GM19463 (cell line): ENCODE data around the gene HIPK3.
"Not testable (repeated sequence)": the region's sequence is repeated elsewhere in the genome, so short reads cannot be mapped to it uniquely, and the experiment has no call there.

Experiments used
- ATAC-seq: cut with Tn5 transposase; IDR thresholded peaks from one replicate; pipeline ENCODE4 v1.9.1; 2021; ENCODE audit warnings: mild to moderate bottlenecking, moderate library complexity; ENCODE audit not compliant: unreplicated experiment

Gene HIPK3

DNA sequence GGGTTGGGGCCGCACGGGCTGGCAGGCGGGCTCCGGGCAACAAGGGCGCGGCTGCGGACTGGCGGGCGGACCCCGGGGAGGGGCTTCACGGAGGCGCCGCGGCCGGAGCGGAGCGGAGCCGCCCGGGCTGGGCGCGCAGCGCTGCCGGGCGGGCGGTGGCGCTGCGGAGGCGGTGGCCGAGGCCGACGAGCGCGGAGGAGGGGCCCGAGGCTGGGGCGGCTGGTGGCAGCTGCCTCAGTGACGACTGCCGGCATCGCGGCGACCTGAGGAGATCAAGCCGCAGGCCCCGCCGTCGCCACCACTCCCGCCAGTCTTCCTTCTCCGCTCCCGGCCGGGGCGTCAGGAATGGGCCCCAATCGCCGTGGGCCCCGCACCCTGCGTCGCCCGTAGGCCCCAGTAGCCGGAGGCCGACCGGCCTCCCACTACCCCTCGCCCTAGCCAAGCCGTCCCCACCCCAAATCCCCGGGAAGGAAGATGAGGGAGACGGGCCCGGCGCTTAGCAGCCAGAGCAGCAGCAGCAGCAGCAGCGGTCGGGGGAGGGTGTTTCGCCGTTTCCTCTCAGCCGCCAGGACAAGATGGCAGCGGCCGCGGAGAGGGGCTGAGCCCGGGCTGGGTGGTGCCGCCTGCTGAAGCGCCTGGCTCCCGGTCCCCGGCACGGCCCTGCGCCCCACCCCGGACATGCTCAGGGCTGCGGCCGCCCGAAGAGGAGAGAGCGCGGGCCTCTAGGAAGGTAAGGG lies at the start of gene HIPK3:
HIPK3 (plus strand) TSS at position 222 of the 737 bp plus-strand sequence.
- peak; percentile 83 for ATAC-seq

DNA sequence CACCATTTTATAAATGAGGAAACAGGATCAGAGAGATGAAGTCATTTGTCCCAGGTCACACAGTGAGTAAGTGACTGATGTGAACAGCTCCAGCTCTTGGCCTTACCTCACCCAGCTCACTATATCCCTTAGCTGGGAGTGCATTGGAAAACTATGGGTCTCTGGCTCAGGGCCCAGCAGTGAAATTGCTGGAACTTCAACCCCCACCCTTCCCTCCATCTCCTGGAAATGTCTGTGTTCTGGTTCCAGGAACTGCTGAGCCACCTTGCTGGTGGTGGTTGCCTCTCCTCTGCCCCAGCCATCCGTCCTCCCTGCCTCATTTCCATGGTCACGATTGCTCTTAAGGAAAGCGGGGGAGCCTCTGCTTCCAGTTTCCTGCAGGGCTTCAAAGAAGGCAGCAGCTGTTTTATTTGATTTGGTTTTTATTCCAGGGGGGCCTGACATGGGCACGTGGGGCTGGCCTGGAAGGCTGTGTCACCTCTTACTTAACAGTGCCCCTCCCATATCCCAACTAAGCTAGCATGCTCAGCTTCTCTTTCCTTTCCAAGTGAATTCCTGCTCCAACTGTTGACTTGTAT lies 49.7 kb upstream of the HIPK3 start:
- no peak for ATAC-seq

DNA sequence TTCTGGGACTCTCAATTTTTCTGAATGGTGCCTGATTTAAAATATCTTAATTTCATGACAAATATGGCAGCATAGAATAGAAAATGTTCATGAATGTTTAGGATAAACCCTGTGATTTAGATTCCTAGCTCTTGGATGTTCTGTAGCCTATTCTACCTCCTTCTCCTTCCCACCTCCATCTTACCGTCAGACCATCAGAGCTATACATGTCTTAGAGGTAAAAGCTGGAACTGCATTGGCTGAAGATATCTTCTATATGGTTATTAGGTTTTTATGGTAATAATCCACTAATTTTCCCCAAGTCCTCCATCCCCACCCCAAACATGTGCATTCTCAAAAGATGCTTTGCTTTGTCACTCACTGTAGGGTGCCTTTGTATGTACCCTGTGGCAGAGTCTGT lies 49.0 kb upstream of the HIPK3 start:
- no peak for ATAC-seq

DNA sequence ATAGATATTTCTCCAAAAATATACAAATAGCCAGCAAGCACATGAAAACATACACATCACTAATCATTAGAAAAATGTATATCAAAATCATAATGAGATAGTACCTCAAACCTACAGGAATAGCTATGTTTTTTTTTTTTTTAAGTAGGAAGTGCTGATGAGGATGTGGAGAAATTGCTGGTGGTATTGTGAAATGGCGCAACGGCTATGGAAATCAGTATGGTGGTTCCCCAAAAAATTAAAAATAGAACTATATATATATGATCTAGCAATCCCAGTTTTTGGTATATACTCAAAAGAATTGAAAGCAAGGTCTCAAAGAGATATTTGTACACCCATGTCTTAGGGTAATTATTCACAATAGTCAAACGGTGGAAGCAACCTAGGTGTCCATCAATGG lies 46.0 kb upstream of the HIPK3 start:
- ATAC-seq, result no peak

DNA sequence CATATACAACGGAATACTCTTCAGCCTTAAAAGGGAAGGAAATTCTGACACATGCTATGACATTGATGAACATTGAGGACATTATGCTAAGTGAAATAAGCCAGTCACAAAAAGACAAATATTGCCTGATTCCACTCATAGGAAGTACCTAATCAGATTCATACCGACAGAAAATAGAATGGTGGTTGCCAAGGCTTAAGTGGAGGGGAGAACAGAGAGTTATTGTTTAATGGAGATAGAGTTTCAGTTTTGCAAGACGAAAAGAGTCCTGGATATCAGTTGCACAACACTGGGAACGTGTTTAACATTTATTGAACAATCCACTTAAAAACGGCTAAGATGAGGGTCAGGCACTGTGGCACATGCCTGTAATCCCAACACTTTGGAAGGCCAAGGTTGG lies 45.6 kb upstream of the HIPK3 start:
- ATAC-seq, result no peak

DNA sequence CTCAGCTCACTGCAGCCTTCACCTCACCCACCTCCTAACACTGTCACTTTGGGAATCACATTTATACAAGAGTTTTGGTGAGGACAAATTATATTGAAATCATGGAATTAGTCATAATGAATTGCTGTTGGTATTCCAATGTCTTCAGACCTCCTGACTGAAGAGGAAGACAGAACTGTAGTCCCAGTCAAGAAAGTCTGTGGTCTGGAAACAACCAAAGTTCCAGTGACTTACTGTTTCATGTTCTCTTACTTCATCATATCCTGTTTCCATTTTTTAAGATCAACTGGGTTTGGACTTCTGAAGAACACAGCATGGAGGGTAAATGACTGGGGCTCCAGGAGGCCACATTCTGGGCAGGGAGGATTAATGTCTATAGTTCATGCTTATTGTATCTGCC lies 43.0 kb upstream of the HIPK3 start:
- ATAC-seq, result no peak

DNA sequence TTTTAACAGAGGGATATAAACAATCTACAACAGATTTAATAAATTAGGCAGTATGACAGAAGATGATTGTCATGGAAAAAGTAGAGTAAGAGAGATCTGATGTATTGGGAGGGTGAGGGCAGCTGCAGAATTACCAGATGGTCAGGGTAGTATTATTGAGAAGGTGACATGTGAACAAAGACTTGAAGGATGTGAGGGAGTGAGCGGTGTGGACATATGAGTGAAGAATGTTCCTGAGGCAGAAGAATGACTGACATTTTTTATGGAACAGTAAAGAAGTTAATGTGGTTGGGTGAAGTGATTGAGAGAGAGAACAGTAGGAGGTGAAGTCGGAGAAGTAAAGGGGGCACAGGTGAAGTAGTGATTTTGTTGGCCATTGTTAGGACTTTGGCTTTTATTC lies 42.4 kb upstream of the HIPK3 start:
- ATAC-seq, result no peak

DNA sequence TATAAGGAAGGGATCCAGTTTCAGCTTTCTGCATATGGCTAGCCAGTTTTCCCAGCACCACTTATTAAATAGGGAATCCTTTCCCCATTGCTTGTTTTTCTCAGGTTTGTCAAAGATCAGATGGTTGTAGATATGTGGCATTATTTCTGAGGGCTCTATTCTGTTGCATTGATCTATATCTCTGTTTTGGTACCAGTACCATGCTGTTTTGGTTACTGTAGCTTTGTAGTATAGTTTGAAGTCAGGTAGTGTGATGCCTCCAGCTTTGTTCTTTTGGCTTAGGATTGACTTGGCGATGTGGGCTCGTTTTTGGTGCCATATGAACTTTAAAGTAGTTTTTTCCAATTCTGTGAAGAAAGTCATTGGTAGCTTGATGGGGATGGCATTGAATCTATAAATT lies 40.5 kb upstream of the HIPK3 start:
- not testable (repeated sequence) for ATAC-seq

DNA sequence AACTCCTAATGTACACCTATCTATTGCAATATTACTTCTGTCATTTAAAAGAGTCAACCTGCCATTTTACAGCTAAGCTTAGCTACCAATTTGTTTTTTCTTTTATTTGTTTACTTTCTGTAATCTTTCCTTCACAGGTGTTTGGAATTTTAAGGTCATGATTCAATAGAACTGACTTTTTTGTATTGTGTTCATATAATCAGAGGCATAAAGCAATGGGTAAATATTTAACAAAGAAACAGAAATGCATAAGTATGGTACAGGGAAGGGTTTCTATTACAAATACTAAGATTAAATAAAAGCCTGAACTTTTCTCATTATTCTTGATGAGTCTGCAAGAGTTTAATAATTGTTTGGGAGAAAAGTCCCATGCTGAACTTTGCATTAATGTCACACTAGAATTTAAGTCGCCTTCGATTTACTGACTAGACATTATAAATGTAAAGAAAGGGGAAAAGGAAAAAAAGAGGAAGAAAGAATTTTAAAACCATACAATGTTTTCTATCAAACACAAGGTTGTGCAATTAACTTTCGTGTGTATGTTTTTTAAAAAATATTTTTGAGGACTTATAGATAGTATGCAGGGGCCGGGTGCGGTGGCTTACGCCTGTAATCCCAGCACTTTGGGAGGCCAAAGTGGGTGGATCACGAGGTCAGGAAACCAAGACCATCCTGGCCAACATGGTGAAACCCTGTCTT lies 35.0 kb upstream of the HIPK3 start:
- ATAC-seq, result no peak

DNA sequence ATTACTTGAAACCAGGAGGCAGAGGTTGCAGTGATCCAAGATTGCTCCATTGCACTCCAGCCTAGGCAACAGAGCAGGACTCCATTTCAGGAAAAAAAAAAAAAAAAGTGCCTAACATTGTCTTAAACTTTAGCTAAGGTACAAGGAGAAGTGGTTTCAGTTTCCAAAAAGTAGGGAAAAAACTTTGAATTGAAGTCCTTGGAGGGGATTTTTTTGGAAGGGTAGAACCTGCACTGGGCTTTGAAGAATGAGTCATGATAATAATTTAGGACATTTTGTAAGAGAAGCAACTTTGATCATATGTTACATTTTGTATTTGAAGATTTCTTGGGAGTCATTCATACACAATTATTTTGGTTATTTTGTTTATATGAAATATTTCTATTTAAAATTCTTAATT lies 31.8 kb upstream of the HIPK3 start:
- ATAC-seq, result no peak

DNA sequence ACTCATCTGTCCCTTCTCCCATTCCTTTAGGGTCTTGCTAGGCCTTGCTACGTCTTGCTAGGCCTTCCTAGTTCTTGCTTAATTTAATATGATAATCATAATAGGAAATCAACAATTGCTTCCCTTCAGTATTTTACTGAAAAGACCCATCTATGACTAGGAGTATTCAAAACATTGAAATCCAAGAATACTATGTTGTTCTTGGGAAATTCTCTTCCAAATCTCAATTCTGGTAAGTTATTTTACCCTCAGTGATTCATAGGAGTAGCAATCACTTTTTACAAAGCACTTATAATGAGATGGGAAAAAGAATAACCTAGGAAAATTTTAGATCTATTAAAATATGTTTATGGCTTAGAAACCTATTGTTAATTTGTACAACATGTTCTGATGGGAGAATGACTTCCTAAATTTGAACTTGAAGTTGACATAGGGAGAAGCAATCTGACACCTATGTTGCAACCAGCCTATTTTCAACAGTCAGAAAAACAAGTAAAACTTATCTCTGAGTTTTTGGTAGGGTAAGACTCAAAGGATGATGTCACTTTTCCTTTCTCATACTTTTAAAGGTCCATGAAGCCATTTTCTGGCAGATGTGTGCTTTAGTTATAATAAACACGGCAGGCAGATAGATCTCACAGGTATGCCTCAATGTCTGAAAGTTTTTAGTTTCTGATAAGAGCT lies 29.5 kb upstream of the HIPK3 start:
- ATAC-seq, result no peak

DNA sequence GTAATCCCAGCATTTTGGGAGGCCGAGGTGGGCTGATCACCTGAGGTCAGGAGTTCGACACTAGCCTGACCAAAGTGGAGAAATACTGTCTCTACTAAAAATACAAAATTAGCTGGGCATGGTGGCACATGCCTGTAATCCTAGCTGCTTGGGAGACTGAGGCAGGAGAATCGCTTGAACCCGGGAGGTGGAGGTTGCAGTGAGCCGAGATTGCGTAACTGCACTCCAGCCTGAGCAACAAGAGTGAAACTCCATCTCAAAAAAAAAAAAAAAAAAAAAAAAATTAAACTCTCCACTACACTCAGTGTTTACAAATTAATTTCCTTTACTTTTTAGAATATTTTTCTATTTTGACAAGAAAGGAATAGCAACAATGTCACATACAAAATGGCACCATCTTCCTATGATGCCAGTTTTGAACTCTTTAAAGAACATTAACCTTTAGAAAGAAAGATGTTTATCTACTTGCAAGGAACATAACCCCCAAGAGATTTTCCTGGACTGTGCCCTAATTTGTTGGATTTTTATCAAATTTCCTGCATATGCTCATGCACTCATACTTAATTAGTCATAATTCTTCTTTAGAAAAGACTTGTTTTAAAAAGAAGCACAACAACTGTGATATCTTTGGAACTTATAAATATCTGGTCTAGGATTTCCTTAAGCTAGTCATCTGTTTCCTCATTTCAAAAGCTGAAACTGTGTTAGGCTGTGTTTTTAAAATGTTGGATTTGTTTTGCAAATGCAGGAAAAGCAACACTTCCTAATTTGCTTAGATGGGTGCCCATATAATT lies 22.6 kb upstream of the HIPK3 start:
- ATAC-seq, result no peak

DNA sequence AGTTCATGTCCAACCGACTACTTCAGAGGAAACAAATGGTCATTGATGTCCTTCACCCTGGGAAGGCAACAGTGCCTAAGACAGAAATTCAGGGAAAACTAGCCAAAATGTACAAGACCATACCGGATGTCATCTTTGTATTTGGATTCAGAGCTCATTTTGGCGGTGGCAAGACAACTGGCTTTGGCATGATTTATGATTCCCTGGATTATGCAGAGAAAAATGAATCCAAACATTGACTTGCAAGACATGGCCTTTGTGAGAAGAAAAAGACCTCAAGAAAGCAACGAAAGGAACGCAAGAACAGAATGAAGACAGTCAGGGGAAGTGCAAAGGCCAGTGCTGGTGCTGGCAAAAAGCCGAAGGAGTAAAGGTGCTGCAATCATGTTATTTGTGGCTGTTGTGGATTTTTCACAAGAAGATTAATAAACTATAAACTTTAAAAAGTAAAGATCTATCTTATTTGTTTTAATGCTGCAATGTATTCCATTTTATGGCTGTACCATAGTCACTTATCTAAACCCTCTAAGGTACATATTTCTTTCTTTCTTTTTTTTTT lies 20.1 kb upstream of the HIPK3 start:
- ATAC-seq, result no peak

DNA sequence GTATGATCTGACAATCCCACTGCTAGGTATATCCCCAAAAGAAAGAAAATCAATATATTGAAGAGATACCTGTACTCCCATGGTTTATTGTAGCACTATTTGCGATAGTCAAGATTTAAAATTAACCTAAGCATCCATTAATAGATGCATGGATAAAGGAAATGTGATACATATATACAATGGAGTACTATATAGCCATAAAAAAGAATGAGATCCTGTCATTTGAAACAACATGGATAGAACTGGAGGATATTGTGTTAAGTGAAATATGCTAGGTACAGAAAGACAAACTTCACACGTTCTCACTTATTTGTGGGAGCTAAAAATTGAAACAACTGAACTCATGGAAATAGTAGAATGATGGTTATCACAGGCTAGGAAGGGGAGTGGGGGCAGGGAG lies 14.6 kb upstream of the HIPK3 start:
- no peak for ATAC-seq

DNA sequence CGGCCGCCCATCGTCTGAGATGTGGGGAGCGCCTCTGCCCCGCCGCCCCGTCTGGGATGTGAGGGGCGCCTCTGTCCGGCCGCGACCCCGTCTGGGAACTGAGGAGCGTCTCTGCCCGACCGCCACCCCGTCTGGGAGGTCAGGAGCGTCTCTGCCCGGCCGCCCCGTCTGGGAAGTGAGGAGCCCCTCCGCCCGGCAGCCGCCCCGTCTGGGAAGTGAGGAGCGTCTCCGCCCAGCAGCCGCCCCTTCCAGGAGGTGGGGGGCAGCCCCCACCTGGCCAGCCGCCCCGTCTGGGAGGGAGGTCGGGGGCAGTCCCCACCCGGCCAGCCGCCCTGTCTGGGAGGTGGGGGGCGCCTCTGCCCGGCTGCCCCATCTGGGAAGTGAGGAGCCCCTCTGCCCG lies 13.5 kb upstream of the HIPK3 start:
- ATAC-seq, result not testable (repeated sequence)

DNA sequence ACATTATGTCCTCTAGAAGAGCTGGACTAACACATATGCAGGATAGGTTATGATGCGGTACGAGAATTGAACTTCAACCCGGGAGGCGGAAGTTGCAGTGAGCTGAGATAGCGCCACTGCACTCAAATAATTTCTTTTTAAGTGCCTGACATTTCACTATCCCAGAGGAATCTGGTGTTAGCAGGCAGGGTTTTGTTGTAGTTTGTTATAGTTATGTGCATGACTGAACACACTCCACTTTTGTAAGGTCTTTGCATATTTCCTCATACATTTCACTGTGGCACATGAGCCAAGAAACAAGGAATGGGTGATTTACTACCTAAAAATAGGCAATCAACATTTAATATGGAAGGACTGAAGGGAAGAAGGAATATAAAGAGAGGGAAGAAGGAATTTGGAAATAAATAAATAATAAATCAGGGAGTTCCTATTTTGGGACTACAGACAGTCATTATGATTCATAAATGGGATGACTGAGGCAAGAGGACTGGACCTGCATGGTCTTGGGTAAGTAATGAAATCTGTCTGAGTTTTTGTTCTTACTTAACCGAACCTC lies 8.7 kb upstream of the HIPK3 start:
- no peak for ATAC-seq

DNA sequence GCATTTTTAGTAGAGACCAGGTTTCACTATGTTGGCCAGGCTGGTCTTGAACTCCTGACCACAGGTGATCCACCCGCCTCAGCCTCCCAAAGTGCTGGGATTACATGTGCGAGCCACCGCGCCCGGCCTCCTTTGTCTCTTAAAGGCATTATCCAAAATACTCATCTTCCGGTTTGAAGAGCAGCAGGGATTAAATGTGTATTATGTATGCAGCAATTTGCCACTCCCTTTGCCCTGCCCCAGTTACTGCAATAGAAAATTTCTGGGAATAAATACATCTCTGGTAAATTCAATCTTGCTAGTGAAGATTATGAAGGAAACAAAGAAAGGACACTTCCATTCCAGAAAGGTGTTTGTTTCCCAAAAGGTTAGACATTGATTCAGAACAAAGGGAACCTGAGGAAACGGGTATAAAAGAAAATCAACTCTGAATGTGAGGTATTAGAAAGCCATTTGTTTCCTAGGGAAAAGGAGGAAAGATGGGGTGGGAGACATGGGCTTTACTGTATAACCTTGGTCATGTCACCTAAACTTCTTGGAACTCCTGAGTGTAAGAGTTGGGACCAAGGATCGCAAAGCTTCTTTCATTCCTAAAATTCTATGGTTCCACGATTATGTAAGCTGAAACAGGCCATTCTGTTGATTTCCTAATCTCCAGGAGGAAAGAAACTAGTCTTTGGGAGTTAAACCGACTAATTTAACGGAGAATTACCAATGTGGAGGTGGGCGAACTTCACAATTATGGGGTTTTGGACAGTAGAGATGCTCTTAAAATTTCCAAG lies 959 bp upstream of the HIPK3 start:
- ATAC-seq, result no peak

DNA sequence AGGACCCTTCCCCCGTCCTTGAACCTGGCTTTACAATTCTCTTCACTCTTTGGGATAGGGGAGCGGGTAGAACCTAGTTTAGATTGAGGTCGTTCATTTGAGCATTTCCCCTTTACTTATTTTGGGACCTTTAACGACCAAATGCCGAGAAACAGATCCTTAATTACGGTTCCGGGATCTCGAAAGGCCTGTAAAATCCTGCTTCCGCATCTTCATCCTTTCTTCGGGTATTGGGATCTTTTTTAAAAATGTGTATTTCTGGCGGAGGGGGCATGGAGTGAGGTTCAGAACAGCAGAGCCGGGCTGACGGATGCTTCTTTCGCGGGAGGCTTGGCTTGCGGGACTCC lies 395 bp upstream of the HIPK3 start:
- ATAC-seq, result no peak

DNA sequence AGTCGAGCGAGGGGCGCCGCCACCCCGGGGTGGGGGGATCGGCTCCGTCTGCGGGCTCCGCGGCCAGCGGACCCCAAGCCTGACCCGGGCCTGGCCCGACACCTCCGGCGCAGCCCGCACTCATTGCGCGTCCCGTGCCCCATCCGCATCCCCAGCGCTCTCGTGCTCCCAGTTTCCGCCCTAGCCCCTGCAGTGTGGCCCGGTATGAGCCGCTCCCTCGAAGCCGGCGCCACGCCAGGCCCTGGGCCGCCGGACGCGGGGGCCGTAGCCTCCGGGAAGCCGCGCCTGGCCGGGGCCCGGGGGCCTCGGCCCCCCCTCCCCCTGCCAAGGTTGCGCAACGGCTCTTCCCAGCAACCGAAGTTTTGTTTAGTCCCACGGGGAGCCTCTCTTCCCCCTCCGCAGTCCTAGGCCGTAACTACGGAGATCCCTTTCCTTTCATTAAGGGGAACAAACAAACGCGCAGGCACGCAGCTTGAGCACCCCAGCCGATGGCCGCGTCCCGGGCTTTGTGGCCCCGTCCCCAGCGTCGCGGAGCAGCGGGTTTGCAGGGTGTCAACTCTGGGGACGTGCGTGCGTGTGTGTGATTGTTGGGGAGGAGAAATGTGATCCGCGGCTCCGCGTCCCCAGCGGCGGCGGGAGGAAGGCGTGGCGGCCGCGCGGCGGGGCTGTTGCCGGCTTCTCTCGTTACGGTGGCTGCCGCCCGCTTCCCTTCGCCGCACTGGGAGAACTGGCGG lies 883 bp downstream of the HIPK3 start:
- peak; percentile 32 for ATAC-seq
